SK-N-SH (cell line): ENCODE data around the gene WRAP73. TPM values are rescaled to one million over a fixed set of nuclear protein-coding genes. Genes with fewer than 3 reads are reported as not detected.

ENCODE experiments used
- CTCF ChIA-PET: fragments of 300-600, 350-600 bp; formaldehyde crosslinking; extraction: SDS; loops from one replicate; lab custom pipeline; 2021; lab: Yijun Ruan, JAX
- POLR2A ChIA-PET: fragments of 350-600 bp; sonication (Branson Sonifier 250); formaldehyde crosslinking; extraction: SDS; loops from one replicate; lab custom pipeline; 2020; ENCODE audit warnings: antibody characterized with exemption, inconsistent platforms; lab: Yijun Ruan, JAX
- DNase-seq: peaks from one replicate; pipeline ENCODE4 v3.0.0; 2012
- H2AFZ ChIP-seq: fragments of 200-600 bp; sonication (generic); 2 replicates; pipeline ENCODE4 v1.8.1; 2016; ENCODE audit warnings: antibody characterized with exemption, mild to moderate bottlenecking, low read depth
- H3F3A ChIP-seq: fragments of 200-600 bp; sonication (generic); replicated peaks from 2 replicates; pipeline ENCODE3; 2016; ENCODE audit warnings: antibody characterized with exemption, mild to moderate bottlenecking; ENCODE audit not compliant: insufficient read depth
- H3K27ac ChIP-seq, 2 experiments: fragments of 200-500 bp in 1 of 2; fragments of 200-600 bp in 1 of 2; sonication (Bioruptor generic) in 1 of 2; sonication (generic), shearing (Covaris generic) in 1 of 2; 2 replicates each; pipeline versions ENCODE4 v1.5.1 to v1.6.1; 2014 to 2016; ENCODE audit warnings: low read depth in 2 of 2, inconsistent platforms in 1 of 2, low read length in 1 of 2, mild to moderate bottlenecking in 1 of 2, mixed read lengths in 1 of 2
- H3K27me3 ChIP-seq: fragments of 200-600 bp; sonication (generic), shearing (Covaris generic); 2 replicates; pipeline ENCODE4 v1.6.1; 2016; ENCODE audit warnings: mixed run types; ENCODE audit not compliant: insufficient read depth
- H3K36me3 ChIP-seq, 2 experiments: fragments of 200-500 bp in 1 of 2; fragments of 200-600 bp in 1 of 2; sonication (Bioruptor generic) in 1 of 2; sonication (generic) in 1 of 2; replicated peaks in 1 of 2; 2 replicates each; pipeline versions ENCODE3 to v1.5.1; 2014 to 2016; ENCODE audit warnings: low read length in 1 of 2, mild to moderate bottlenecking in 1 of 2; ENCODE audit not compliant: insufficient read depth in 2 of 2, control insufficient read depth in 1 of 2
- H3K4me1 ChIP-seq, 2 experiments: fragments of 200-500 bp in 1 of 2; fragments of 200-600 bp in 1 of 2; sonication (Bioruptor generic) in 1 of 2; sonication (generic), shearing (Covaris generic) in 1 of 2; 2 replicates each; pipeline versions ENCODE4 v1.5.1 to v1.6.1; 2014 to 2016; ENCODE audit warnings: low read depth in 1 of 2, low read length in 1 of 2, mixed run types in 1 of 2; ENCODE audit not compliant: insufficient read depth in 2 of 2, control insufficient read depth in 1 of 2
- H3K4me2 ChIP-seq: fragments of 200-600 bp; sonication (generic), shearing (Covaris generic); 2 replicates; pipeline ENCODE4 v1.6.1; 2017; ENCODE audit warnings: mixed run types
- H3K4me3 ChIP-seq, 2 experiments: fragments of 200-500 bp in 1 of 2; fragments of 200-600 bp in 1 of 2; sonication (Bioruptor generic) in 1 of 2; sonication (generic), shearing (Covaris generic) in 1 of 2; 2 replicates each; pipeline versions ENCODE4 v1.5.1 to v1.8.1; 2014 to 2016; ENCODE audit warnings: low read depth in 2 of 2, inconsistent platforms in 1 of 2, low read length in 1 of 2, mild to moderate bottlenecking in 1 of 2, mixed read lengths in 1 of 2, moderate library complexity in 1 of 2
- H3K79me2 ChIP-seq: fragments of 200-600 bp; sonication (generic); 2 replicates; pipeline ENCODE4 v1.8.1; 2017; ENCODE audit warnings: mild to moderate bottlenecking; ENCODE audit not compliant: insufficient read depth
- H3K9ac ChIP-seq: fragments of 200-600 bp; sonication (generic); 2 replicates; pipeline ENCODE4 v1.6.1; 2017; ENCODE audit warnings: mixed run types
- H3K9me2 ChIP-seq: fragments of 200-600 bp; sonication (generic); 2 replicates; pipeline ENCODE4 v1.6.1; 2017; ENCODE audit warnings: mixed run types
- H3K9me3 ChIP-seq: fragments of 200-600 bp; sonication (generic); 2 replicates; pipeline ENCODE4 v1.6.1; 2017; ENCODE audit warnings: mixed run types, mild to moderate bottlenecking, moderate library complexity
- H4K20me1 ChIP-seq: fragments of 200-600 bp; sonication (generic); 2 replicates; pipeline ENCODE4 v1.6.1; 2017; ENCODE audit warnings: mild to moderate bottlenecking, mixed run types; ENCODE audit not compliant: insufficient read depth
- EP300 ChIP-seq, 2 experiments: IDR thresholded peaks; 2 replicates each; pipeline versions ENCODE4 v1.4.0 to v1.6.1; 2012; ENCODE audit warnings: borderline replicate concordance in 1 of 2, low read depth in 1 of 2, low read length in 1 of 2
- EZH2phosphoT487 ChIP-seq: fragments of 200-600 bp; sonication (generic); IDR thresholded peaks from 2 replicates; pipeline ENCODE4 v1.6.1; 2017; ENCODE audit warnings: low read depth, mixed run types, mild to moderate bottlenecking, antibody characterized with exemption, moderate library complexity, borderline replicate concordance
- IRF3 ChIP-seq: fragments of 150-350 bp; IDR thresholded peaks from 2 replicates; pipeline ENCODE4 v1.6.1; 2016; ENCODE audit warnings: mild to moderate bottlenecking, low read depth, low read length
- JUND ChIP-seq: IDR thresholded peaks from 2 replicates; pipeline ENCODE4 v1.4.0; 2012
- MXI1 ChIP-seq: IDR thresholded peaks from 2 replicates; pipeline ENCODE4 v1.6.1; 2012; ENCODE audit warnings: mild to moderate bottlenecking, low read depth, low read length, improper control_type of control experiment
- NFIC ChIP-seq: IDR thresholded peaks from 2 replicates; pipeline ENCODE4 v1.4.0; 2012; ENCODE audit warnings: borderline replicate concordance
- NRF1 ChIP-seq: IDR thresholded peaks from 2 replicates; pipeline ENCODE4 v1.6.1; 2012; ENCODE audit warnings: low read depth, mild to moderate bottlenecking, low read length
- PBX3 ChIP-seq: IDR thresholded peaks from 2 replicates; pipeline ENCODE4; 2012
- RAD21 ChIP-seq: IDR thresholded peaks from 2 replicates; pipeline ENCODE4 v1.6.1; 2012; ENCODE audit warnings: mild to moderate bottlenecking, low read length
- RCOR1 ChIP-seq: fragments of 150-350 bp; IDR thresholded peaks from 2 replicates; pipeline ENCODE4 v1.6.1; 2017; ENCODE audit warnings: antibody characterized with exemption, low read length
- RXRA ChIP-seq: IDR thresholded peaks from 2 replicates; pipeline ENCODE4 v1.4.0; 2012; ENCODE audit warnings: low read depth, mild to moderate bottlenecking, borderline replicate concordance
- SIN3A ChIP-seq: IDR thresholded peaks from 2 replicates; pipeline ENCODE4 v1.6.1; 2012; ENCODE audit warnings: low read depth, mild to moderate bottlenecking, low read length, moderate library complexity, borderline replicate concordance
- TAF1 ChIP-seq: IDR thresholded peaks from 2 replicates; pipeline ENCODE4 v1.6.1; 2012; ENCODE audit warnings: low read depth, mild to moderate bottlenecking, low read length, moderate library complexity, borderline replicate concordance
- TEAD4 ChIP-seq: IDR thresholded peaks from 2 replicates; pipeline ENCODE4 v1.4.0; 2012; ENCODE audit warnings: mild to moderate bottlenecking, borderline replicate concordance; ENCODE audit not compliant: insufficient read depth
- WGBS: methylation state at CpG from one replicate; pipeline ENCODE4 v1.1.6; 2017; ENCODE audit warnings: low lambda C conversion rate; 5-methylcytosine and 5-hydroxymethylcytosine counted together
- polyA plus RNA-seq, 3 experiments: library from polyadenylated mRNA; depleted of rRNA; stranded (reverse); fragments of >200 nt; gene quantifications; 2 replicates each; pipeline ENCODE4 v1.2.3, GENCODE V29; 2012
- TF ChIP-seq, protein P1 (sequence below): IDR thresholded peaks from 2 replicates; pipeline ENCODE4 v1.4.0; 2012; ENCODE audit warnings: low read depth, borderline replicate concordance
- TF ChIP-seq, protein P2 (sequence below): IDR thresholded peaks from 2 replicates; pipeline ENCODE4 v1.4.0; 2012; ENCODE audit warnings: low read depth
- TF ChIP-seq, protein P3 (sequence below): IDR thresholded peaks from 2 replicates; pipeline ENCODE4 v1.6.1; 2012; ENCODE audit warnings: mild to moderate bottlenecking, low read depth, low read length, moderate library complexity
- TF ChIP-seq, protein P4 (sequence below): IDR thresholded peaks from 2 replicates; pipeline ENCODE4 v1.4.0; 2012; ENCODE audit warnings: low read depth, borderline replicate concordance

Gene WRAP73
- polyA plus RNA-seq, 1 of the 3 experiments (the other 2 are of a cell fraction) = 61.9 TPM

- H2AFZ ChIP-seq = no peak overlapping the region
- H3K4me1 ChIP-seq = peaks cover 0 to 15% of the 10 kb centered on the region in 2 experiments; a peak in 1 of 4 replicates
- ChIA-PET POLR2A (no interaction called here), CTCF (interaction anchor here (0.6 to 1.4 kb wide), 2 partner anchors 47 to 51 kb away, joined by 4 to 7 read pairs; no protein-coding TSS in a partner anchor)
- H3K9ac ChIP-seq = no peak overlapping the region
- no peaks in the 10 kb centered on the region for H4K20me1 ChIP-seq
- no peaks in the 10 kb centered on the region for H3K79me2 ChIP-seq
- TF ChIP-seq TAF1 (no peak), NRF1 (no peak), RXRA (no peak), JUND (no peak), EZH2phosphoT487 (no peak), IRF3 (no peak), RAD21 (no peak), PBX3 (no peak), SIN3A (no peak), RCOR1 (no peak), MXI1 (no peak), EP300 (IDR thresholded peaks at IDR 0.05; ENCODE audit: borderline replicate concordance in 1 of 2, low read depth in 1 of 2, low read length in 1 of 2) (no peak), TEAD4 (no peak), NFIC (no peak)
- TF ChIP-seq, protein P1, sequence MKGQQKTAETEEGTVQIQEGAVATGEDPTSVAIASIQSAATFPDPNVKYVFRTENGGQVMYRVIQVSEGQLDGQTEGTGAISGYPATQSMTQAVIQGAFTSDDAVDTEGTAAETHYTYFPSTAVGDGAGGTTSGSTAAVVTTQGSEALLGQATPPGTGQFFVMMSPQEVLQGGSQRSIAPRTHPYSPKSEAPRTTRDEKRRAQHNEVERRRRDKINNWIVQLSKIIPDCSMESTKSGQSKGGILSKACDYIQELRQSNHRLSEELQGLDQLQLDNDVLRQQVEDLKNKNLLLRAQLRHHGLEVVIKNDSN = no peak
- TF ChIP-seq, protein P2, sequence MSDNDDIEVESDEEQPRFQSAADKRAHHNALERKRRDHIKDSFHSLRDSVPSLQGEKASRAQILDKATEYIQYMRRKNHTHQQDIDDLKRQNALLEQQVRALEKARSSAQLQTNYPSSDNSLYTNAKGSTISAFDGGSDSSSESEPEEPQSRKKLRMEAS = no peak
- TF ChIP-seq, protein P3, sequence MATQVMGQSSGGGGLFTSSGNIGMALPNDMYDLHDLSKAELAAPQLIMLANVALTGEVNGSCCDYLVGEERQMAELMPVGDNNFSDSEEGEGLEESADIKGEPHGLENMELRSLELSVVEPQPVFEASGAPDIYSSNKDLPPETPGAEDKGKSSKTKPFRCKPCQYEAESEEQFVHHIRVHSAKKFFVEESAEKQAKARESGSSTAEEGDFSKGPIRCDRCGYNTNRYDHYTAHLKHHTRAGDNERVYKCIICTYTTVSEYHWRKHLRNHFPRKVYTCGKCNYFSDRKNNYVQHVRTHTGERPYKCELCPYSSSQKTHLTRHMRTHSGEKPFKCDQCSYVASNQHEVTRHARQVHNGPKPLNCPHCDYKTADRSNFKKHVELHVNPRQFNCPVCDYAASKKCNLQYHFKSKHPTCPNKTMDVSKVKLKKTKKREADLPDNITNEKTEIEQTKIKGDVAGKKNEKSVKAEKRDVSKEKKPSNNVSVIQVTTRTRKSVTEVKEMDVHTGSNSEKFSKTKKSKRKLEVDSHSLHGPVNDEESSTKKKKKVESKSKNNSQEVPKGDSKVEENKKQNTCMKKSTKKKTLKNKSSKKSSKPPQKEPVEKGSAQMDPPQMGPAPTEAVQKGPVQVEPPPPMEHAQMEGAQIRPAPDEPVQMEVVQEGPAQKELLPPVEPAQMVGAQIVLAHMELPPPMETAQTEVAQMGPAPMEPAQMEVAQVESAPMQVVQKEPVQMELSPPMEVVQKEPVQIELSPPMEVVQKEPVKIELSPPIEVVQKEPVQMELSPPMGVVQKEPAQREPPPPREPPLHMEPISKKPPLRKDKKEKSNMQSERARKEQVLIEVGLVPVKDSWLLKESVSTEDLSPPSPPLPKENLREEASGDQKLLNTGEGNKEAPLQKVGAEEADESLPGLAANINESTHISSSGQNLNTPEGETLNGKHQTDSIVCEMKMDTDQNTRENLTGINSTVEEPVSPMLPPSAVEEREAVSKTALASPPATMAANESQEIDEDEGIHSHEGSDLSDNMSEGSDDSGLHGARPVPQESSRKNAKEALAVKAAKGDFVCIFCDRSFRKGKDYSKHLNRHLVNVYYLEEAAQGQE = no peak
- TF ChIP-seq, protein P4, sequence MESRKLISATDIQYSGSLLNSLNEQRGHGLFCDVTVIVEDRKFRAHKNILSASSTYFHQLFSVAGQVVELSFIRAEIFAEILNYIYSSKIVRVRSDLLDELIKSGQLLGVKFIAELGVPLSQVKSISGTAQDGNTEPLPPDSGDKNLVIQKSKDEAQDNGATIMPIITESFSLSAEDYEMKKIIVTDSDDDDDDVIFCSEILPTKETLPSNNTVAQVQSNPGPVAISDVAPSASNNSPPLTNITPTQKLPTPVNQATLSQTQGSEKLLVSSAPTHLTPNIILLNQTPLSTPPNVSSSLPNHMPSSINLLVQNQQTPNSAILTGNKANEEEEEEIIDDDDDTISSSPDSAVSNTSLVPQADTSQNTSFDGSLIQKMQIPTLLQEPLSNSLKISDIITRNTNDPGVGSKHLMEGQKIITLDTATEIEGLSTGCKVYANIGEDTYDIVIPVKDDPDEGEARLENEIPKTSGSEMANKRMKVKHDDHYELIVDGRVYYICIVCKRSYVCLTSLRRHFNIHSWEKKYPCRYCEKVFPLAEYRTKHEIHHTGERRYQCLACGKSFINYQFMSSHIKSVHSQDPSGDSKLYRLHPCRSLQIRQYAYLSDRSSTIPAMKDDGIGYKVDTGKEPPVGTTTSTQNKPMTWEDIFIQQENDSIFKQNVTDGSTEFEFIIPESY = no peak
- H3K4me2 ChIP-seq = no peak overlapping the region
- H3K9me3 ChIP-seq = no peaks in the 10 kb centered on the region
- H3K27me3 ChIP-seq = no peaks in the 10 kb centered on the region
- 86% methylated on average over 17 of the region's 25 CpGs for WGBS
- H3K36me3 ChIP-seq = no peaks in the 10 kb centered on the region
- H3K27ac ChIP-seq = no peak overlapping the region
- H3K4me3 ChIP-seq = no peak overlapping the region
- DNase-seq = no peak
- no peaks in the 10 kb centered on the region for H3K9me2 ChIP-seq
- no peaks in the 10 kb centered on the region for H3F3A ChIP-seq
Measured at GRCh38 chr1:3673381-3674099, 23.6 kb upstream of the WRAP73 start.
